NCI-H774 (cell line): ENCODE measurements around the gene CSTPP1.
A peak's percentile ranks its signal among the peaks of the same experiment; 100 is the strongest.

Experiments
- DNase-seq: peaks from one replicate; lab custom pipeline; 2025; lab: John Stamatoyannopoulos, UW

CSTPP1 gene

DNA sequence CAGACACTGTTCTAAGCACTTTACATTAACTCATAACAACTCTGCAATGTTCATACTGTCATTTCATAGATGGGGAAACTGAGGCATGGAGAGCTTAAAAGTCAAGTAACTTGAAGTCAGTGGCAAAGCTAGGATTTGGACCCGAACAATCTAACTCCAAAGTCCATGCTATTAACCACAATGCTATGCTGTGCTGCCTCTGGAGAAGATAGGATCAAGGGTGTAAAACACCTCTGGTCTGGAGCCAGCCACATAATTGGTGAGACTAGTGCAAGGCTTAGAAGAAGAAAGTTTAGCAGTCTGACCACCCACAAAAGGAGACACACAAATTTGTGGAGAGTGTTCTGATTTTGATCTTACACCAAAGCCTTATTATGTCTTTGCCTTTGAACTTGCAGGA lies 196.4 kb downstream of the CSTPP1 start:
- no peak for DNase-seq

- no peak for DNase-seq
Observed at GRCh38 chr11:47136327-47136726, 199.8 kb downstream of the CSTPP1 start.

DNA sequence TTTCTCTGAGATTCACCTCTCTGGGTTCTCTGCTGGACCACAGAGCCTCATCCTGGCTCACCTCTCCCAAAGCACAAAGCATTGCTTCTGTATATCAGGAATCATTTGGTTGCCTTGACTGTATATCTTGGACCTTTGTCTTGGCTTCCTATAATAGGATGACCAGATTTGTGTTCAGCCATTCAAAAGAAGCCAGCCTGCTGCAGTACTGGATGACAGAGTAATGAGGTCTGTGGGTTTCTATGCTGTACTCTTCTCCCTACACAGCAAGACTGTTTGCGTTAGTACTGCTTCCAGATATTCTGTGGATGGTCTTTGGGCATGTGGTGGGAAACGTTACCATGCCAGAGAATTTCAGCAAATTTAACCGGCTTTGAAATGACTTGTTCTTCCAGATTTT lies 200.4 kb downstream of the CSTPP1 start:
- no peak for DNase-seq

GRCh38 chr11:47137476-47137875 lies 200.9 kb downstream of the CSTPP1 start:
- no peak for DNase-seq

- no peak for DNase-seq
Observed at GRCh38 chr11:47139878-47140277, 203.3 kb downstream of the CSTPP1 start.

DNA sequence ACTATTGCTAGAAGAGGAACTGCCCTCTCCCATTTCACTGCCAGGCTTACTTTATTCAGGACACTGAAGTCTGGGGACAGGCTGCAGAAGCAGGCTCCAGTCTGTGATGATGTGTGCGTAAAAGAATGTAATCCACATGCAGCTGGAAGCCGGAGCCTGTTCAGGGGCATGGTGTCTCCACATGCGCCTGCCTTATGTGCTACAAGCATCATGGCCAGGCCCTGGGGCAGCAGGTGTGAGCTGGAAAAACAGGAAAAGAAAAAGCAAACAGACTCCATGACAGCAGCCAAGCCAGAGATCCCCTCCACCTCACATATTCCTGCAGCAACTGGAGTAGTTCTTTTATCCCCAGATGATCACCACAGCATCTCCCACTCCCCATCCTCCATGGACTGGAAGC lies 206.8 kb downstream of the CSTPP1 start:
- peak; percentile 23 for DNase-seq

- no peak for DNase-seq
Observed at GRCh38 chr11:47144541-47144940, 208.0 kb downstream of the CSTPP1 start.

DNA sequence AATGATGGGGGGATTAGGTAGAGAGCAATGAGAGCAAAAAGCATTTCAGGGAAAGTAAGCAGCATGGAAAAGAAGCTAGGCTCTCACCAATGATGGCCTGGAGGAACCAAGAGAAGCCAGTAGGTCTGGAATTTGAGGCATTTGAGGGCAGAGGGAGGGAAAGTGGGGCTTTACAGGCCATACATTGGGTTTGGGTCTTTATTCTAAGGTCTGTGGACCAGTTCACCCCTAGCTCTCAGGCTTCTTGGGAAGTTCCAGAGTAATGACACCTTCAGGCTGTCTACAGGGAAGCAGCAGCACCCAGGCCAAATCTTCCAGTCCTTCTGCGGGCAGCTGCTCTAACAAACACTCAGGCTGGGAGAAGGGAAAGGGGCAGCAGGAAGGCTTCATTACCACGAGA lies 210.7 kb downstream of the CSTPP1 start:
- no peak for DNase-seq

- DNase-seq, result no peak
Observed at GRCh38 chr11:47147681-47148080, 211.1 kb downstream of the CSTPP1 start.

DNA sequence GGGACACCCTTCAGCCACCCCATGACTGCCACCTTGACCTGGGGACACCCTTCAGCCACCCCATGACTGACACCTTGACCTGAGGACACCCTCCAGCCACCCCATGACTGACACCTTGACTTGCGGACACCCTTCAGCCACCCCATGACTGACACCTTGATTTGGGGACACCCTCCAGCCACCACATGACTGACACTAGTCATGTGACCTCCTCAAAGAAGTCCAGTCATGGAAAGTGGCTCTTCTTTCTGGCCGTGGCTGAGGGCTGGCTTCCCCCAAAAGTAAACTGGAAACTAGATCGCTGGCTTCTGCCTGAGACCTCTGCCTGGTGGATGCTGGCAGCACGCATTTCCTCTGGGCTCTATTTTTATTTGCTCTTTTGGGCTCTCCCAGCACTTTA lies 211.7 kb downstream of the CSTPP1 start:
- DNase-seq, result no peak

DNA sequence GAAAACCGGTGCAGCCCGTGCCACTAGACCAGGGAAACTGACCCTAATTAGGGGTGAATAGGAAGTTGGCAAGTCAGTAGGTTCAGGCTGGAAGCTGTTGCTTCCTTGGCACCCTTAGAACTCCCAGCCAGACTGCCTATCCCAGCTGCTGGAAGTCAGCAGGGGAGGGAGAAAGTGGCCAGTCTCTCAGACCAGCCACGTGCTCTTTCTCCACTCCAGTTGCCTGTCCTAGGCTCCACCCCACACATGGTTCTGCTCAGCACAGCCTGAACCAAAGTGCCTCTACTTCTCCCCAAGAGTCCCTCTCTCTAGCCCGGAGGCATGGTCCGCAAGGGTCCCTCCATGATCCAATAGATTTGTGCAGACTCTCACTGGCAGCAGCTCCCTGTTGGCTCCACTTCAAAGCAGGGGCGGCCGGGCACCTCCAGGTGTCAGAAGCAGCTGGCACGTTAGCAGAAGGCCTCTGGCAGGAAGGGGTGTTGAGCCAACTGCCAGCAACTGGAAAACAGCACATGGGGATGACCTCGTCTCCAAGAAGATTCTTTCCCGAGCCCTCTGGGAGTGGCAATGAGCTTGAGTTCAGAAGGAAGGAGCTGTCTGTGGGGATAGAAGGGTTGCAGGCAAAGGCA lies 212.5 kb downstream of the CSTPP1 start:
- no peak for DNase-seq

GRCh38 chr11:47149782-47150181 lies 213.2 kb downstream of the CSTPP1 start:
- DNase-seq, result no peak

GRCh38 chr11:47152126-47152952 lies 215.8 kb downstream of the CSTPP1 start:
- DNase-seq, result no peak

- DNase-seq, result peak; percentile 74
Observed at GRCh38 chr11:47152953-47153950, 216.7 kb downstream of the CSTPP1 start.

GRCh38 chr11:47154616-47155570 lies 218.3 kb downstream of the CSTPP1 start:
- no peak for DNase-seq

- no peak for DNase-seq
Observed at GRCh38 chr11:47155879-47156278, 219.3 kb downstream of the CSTPP1 start.

- no peak for DNase-seq
Observed at GRCh38 chr11:47156333-47156732, 219.8 kb downstream of the CSTPP1 start.

DNA sequence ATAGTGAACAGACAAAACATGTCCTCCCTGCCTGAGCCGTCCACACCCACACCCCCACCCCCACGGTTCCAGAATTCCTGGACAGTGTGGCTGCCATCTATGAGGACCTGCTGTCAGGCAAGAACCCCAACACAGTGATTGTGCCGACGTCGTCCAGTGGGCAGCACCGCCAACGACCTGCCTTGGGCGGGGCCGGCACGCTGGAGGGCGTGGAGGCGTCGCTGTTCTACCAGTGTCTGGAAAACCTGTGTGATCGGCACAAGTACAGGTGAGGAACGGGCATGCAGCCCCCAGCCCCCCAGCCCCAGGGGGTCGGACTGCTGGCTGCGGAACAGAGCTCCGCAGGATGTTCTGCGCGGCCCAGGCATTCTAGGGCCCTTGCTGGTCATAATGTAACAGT lies 220.4 kb downstream of the CSTPP1 start:
- no peak for DNase-seq

DNA sequence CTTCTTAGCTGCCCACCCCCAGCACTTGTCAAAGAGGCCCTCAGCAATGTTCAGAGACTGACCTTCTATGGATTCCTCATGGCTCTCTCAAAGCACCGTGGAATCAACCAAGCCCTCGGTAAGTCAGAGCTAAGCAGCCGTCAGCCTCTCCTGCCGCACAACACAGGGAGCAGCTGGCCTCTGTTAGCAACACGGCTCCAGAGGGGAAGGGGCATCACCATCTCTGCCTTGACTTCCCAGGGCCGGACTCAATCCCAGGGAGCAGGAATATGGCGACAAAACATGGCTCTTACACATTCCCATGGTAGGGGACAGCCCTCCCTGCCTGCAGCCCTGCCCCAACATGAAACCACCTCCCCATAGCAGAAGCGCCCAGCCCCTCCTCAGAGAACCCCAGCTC lies 221.2 kb downstream of the CSTPP1 start:
- no peak for DNase-seq

DNA sequence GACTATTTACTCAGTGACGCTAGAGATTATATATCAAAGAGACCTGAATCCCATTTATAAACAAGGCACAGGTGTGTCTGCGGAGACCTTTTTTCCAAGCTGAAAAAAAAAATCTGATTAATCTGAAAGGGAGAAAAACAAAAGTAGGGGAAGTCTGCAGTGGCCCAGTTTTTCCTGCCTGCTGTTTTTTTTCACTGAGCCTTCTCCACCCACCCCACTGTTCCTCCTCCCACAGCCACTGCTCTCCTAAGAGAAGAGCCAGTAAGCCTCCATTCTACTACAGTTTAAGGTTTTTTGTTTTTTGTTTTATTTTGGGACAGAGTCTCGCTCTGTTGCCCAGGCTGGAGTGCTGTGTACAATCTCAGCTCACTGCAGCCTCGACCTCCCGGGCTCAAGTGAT lies 221.7 kb downstream of the CSTPP1 start:
- DNase-seq, result no peak

- DNase-seq, result no peak
Observed at GRCh38 chr11:47160753-47161133, 224.2 kb downstream of the CSTPP1 start.
